GM12801 (cell line): ENCODE data around the gene TANGO6.

ENCODE experiments used
- TF ChIP-seq, protein P1 (sequence below): IDR thresholded peaks from one replicate; pipeline ENCODE4 v1.5.1; 2011; ENCODE audit warnings: control low read depth; ENCODE audit not compliant: insufficient read length; ENCODE audit errors: extremely low read depth

TANGO6 gene

DNA sequence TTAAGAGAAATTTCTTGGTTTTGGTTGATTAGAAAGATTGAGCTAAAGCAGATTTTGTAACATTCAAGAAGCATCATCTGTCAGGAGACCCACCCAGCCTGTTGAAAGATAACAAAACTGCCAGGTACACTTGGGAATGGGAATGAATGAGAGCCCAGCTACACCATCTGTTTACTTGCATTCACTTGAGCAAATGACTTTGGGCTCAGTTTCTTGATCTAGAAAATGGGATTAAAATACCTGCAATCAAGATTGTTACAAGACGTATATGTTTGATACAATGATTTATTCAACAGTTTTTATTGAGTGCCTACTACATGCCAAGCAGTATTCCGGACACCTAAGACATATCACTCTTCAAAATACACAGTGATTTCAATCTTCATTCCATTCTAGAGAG lies 185.8 kb downstream of the TANGO6 start:
- TF ChIP-seq, protein P1, sequence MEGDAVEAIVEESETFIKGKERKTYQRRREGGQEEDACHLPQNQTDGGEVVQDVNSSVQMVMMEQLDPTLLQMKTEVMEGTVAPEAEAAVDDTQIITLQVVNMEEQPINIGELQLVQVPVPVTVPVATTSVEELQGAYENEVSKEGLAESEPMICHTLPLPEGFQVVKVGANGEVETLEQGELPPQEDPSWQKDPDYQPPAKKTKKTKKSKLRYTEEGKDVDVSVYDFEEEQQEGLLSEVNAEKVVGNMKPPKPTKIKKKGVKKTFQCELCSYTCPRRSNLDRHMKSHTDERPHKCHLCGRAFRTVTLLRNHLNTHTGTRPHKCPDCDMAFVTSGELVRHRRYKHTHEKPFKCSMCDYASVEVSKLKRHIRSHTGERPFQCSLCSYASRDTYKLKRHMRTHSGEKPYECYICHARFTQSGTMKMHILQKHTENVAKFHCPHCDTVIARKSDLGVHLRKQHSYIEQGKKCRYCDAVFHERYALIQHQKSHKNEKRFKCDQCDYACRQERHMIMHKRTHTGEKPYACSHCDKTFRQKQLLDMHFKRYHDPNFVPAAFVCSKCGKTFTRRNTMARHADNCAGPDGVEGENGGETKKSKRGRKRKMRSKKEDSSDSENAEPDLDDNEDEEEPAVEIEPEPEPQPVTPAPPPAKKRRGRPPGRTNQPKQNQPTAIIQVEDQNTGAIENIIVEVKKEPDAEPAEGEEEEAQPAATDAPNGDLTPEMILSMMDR, result no peak

DNA sequence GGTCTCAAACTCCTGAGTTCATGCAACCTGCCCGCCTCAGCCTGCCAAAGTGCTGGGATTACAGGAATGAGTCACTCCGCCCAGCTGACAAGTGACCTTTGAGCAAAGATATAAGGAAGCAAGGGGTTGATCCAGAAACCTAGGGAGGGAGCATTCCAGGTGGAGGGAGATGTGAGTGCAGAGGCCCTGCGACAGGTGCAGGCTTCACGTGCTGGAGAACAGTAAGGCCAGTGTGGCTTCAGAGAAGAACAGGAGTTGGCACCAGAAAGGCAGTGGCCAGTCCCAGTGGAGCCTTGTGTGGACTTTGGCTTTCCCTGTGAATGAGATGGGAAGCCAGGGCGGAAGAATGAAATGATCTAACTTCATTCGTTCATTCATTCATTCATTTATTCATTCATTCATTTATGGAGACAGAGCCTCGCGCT lies 188.6 kb downstream of the TANGO6 start:
- TF ChIP-seq, protein P1, result no peak

DNA sequence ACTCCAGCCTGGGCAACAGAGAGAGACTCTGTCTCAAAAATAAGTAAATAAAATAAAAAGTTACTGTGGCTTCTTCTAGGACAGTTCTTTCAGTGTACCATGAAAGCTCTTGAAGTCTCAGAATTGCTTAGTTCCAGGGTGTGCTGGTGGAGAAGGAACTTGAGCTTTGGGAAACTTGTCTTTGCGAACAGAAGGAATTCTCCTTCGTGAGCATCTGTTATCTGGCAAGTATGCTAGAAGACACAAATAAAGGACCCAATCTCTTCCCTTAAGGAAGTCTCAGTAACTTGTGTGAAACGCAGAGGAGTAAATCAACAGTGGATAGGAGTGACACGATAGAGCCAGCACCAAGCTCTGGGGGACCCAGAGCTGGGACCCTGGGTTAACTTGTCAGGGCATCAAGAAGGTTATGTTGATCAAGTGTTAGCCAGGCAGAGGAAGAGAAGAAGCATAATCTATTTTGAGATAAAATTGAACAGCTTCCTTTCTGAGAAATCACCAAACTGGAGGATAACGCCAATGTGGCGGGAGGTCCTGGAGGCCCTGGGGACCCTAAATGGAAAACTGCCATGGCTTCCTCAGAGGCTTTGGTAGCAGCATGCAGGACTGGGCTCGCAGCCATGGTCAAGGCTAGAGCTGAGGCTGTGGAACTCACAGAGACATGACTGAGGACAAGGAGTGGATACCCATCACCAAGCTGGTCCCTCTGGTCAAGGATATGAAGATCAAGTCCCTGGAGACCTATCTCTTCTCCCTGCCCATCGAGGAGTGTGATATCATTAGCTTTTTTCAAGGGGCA lies 190.0 kb downstream of the TANGO6 start:
- TF ChIP-seq, protein P1, result no peak

DNA sequence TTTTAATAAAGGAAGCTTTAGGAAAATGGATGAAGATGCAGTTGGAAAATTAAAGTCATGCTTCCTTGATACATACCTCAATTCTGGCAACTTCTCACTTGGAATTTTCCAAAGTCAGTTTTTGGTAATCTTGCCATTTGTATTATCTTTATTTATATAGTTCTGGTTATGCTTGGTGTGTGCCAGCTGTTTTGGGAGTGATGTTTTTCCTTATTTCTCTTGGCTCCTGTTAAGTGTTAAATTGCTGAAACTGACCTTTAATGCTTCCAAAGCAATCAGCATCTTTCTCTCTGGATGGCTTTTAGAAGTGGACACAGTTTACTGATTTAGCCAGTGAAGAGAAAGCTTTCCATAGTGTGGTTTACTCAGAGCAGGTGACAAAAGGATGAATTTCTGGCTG lies 192.0 kb downstream of the TANGO6 start:
- TF ChIP-seq, protein P1, result no peak

DNA sequence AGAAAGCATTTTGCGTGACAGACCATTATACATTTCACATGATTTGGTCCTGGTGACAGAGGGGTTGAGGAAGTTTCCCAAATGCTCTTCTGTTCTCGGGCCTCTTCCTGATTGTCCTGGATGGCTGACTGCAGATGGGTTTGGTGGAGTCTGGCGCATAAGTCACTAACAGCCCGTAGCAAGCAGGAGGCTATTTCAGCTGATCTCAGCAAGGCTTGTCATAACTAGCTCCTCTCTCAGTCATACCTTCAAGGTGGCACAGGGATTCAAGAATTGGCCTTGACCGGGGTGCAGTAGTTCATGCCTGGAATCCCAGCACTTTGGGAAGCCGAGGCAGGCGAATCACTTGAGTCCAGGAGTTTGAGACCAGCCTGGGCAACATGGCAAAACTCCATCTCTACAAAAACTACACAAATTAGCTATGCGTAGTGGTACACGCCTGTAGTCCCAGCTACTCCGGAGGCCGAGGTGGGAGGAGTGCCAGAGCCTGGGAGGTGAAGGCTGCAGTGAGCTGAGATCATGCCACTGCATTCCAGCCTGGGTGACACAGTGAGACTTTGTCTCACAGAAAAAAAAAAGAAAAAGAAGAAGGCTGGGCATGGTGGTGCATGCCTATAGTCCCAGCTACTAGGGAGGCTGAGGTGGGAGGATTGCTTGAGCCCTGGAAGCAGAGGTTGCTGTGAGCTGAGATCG lies 193.2 kb downstream of the TANGO6 start:
- TF ChIP-seq, protein P1, result no peak

DNA sequence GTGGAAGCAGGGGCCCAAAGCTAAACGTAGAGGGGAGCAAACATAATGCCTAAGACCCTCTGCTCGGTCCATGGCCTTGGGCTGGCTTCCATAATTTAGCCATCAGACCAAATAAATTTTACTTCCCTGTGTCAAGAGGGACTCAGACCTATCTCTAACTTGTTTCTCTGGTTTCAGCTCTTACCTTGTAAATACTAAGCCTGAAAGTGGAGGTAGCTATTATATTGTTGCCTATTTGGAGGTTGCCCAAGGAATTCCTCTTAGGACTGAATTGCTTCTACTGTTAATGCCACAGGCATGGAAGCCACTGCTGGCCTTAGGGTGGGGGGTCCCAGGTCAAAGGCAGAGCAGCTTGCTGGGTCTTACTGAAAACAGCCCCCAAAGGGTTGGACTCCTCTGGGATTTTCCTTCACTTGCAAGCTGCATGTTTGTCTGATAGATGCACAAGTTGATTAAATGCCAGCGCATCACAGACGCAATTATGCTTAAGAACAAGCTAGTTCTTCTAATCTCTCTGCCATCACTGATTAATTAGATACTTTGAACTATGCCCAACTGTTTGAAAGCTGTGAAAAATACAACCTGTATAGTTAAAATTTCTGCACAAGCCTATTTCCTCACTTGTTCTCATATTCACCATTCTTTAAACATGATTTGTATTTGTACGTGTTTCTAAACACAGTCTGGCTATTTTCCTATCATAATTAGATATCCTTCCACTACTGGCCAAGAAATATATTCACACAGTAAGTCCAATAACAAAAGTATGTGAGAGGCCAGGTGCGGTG lies 194.2 kb downstream of the TANGO6 start:
- TF ChIP-seq, protein P1, result no peak

DNA sequence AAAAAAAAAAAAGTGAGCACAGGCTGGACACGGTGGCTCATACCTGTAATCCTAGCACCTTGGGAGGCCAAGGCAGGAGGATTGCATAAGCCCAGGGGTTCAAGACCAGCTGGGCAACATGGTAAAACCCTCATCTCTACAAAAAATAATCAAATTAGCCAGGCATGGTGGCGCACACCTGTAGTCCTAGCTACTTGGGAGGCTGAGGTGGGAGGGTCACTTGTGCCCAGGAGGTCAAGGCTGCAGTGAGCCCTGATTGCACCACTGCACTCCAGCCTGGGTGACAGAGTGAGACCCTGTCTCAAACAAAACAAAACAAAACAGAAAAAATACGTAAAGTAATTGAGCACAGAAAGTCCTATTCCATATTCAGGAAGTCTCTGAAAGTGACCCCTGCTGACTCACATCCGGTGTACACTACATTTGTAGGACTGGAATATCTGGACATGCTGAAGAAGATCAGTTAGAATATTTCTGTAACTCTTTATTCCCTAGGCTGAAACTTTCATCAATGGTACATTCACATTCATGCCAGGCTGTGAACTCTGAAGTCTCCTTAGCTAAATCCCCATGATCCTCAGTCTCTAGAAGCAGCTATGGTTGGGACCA lies 196.1 kb downstream of the TANGO6 start:
- TF ChIP-seq, protein P1, result no peak
